Measurements from ENCODE around the gene KRT80. TPM values are rescaled to one million over a fixed set of nuclear protein-coding genes. Genes with fewer than 3 reads are reported as not detected.

KRT80 gene
- total and polyA plus RNA-seq, 2 of the 13 experiments (the other 11 are each of a cell fraction or from before 2014, with no cell fraction given): 0.27 to 0.53 TPM

- Histone ChIP-seq H3K9me3 (ENCODE audit: low read length) (no peaks in the 10 kb centered on the region), H3K4me1 (ENCODE audit: insufficient read depth, low read length) (peaks cover 4% of the 10 kb centered on the region; the same call in 1 of the 2 replicates), H3K27me3 (ENCODE audit: control insufficient read depth in 1 of 2, insufficient read depth in 2 of 2, low read length in 2 of 2) (peaks cover 2 to 15% of the 10 kb centered on the region in 2 experiments; a peak in 3 of 5 replicates), H3K4me2 (ENCODE audit: low read depth, low read length) (no peak overlapping the region), H4K20me1 (ENCODE audit: insufficient read depth, low read length) (no peaks in the 10 kb centered on the region), H3K4me3 (replicated peaks in 1 of 3; ENCODE audit: insufficient read depth in 1 of 3, low read depth in 2 of 3, low read length in 3 of 3) (no peak overlapping the region), H3K36me3 (replicated peaks in 1 of 2; ENCODE audit: control insufficient read depth in 1 of 2, insufficient read depth in 2 of 2, low read length in 2 of 2) (no peaks in the 10 kb centered on the region), H3K9ac (ENCODE audit: insufficient read depth, low read depth, low read length) (no peak overlapping the region), H3K79me2 (ENCODE audit: insufficient read depth, low read length) (no peaks in the 10 kb centered on the region), H2AFZ (ENCODE audit: low read length) (no peak overlapping the region), H3K27ac (ENCODE audit: extremely low read length, insufficient read depth, low read length) (no peak overlapping the region)
- FAIRE-seq (no peak), DNase-seq (ENCODE audit: low spot score) (no peak), ATAC-seq (no peak)
- no TSS peak for BruUV-seq (replicated peaks)
- ChIA-PET CTCF (ENCODE audit: low intra/inter-chr PET ratio, low total read pairs) (no interaction called here), POLR2A (no interaction called here)
- intact Hi-C loops (cut with micrococcal nuclease; ENCODE audit: unreplicated experiment): no loop called here
- in situ Hi-C loops (cut with HindIII; ENCODE audit: extremely low pct_ligation_motif_present, low pct_unique_long_range_greater_than_20kb): no loop called here
- no peak for TF ChIP-seq ZBTB1 (CRISPR knock-in tag; IDR thresholded peaks at IDR 0.05; ENCODE audit: borderline replicate concordance)
- 8% methylated on average over 2 of the region's 3 CpGs for WGBS (ENCODE audit: low lambda C conversion rate)
These were observed 2.2 kb downstream of the KRT80 start for GRCh38 chr12:52189376-52190174.

GRCh38 chr12:52188658-52189057 lies 3.2 kb downstream of the KRT80 start:
- Histone ChIP-seq H3K36me3 (replicated peaks in 1 of 2; ENCODE audit: control insufficient read depth in 1 of 2, insufficient read depth in 2 of 2, low read length in 2 of 2) (no peaks in the 10 kb centered on the region), H2AFZ (ENCODE audit: low read length) (no peak overlapping the region), H3K27ac (ENCODE audit: extremely low read length, insufficient read depth, low read length) (no peak overlapping the region)
- TF ChIP-seq ZGPAT (CRISPR knock-in tag; IDR thresholded peaks at IDR 0.05) (no peak), FOXK1 (CRISPR knock-in tag; IDR thresholded peaks at IDR 0.05; ENCODE audit: borderline replicate concordance, low read depth) (no peak), SALL2 (CRISPR knock-in tag; IDR thresholded peaks at IDR 0.05) (no peak), ZNF614 (CRISPR knock-in tag; IDR thresholded peaks at IDR 0.05; ENCODE audit: borderline replicate concordance) (no peak), KDM5A (IDR thresholded peaks at IDR 0.05; ENCODE audit: borderline replicate concordance, low read length) (no peak), PAWR (CRISPR knock-in tag; IDR thresholded peaks at IDR 0.05; ENCODE audit: borderline replicate concordance) (no peak), GLI4 (CRISPR knock-in tag; IDR thresholded peaks at IDR 0.05; ENCODE audit: borderline replicate concordance) (no peak), SP140L (CRISPR knock-in tag; IDR thresholded peaks at IDR 0.05; ENCODE audit: borderline replicate concordance) (no peak), ZNF639 (CRISPR knock-in tag; conservative IDR thresholded peaks at IDR 0.05) (no peak), KDM5B (CRISPR knock-in tag; IDR thresholded peaks at IDR 0.05; ENCODE audit: borderline replicate concordance) (no peak), RXRA (CRISPR knock-in tag; IDR thresholded peaks at IDR 0.05) (no peak), DPF2 (CRISPR knock-in tag; IDR thresholded peaks at IDR 0.05; ENCODE audit: borderline replicate concordance, low read depth) (no peak), BATF2 (CRISPR knock-in tag; IDR thresholded peaks at IDR 0.05) (no peak), PITX1 (CRISPR knock-in tag; IDR thresholded peaks at IDR 0.05) (no peak)

More at GRCh38 chr12:52188658-52189057, 3.2 kb downstream of the KRT80 start:
- Histone ChIP-seq H3K27me3 (ENCODE audit: control insufficient read depth in 1 of 2, insufficient read depth in 2 of 2, low read length in 2 of 2) (peaks cover 2 to 15% of the 10 kb centered on the region in 2 experiments; a peak in 3 of 5 replicates), H3K4me2 (ENCODE audit: low read depth, low read length) (no peak overlapping the region), H4K20me1 (ENCODE audit: insufficient read depth, low read length) (no peaks in the 10 kb centered on the region), H3K9ac (ENCODE audit: insufficient read depth, low read depth, low read length) (no peak overlapping the region), H3K79me2 (ENCODE audit: insufficient read depth, low read length) (no peaks in the 10 kb centered on the region), H3K4me1 (ENCODE audit: insufficient read depth, low read length) (peaks cover 4% of the 10 kb centered on the region; the same call in 1 of the 2 replicates), H3K4me3 (replicated peaks in 1 of 3; ENCODE audit: insufficient read depth in 1 of 3, low read depth in 2 of 3, low read length in 3 of 3) (no peak overlapping the region), H3K9me3 (ENCODE audit: low read length) (no peaks in the 10 kb centered on the region)
- ChIA-PET POLR2A (no interaction called here), CTCF (ENCODE audit: low intra/inter-chr PET ratio, low total read pairs) (no interaction called here)
- FAIRE-seq (no peak), DNase-seq (ENCODE audit: low spot score) (no peak), ATAC-seq (no peak)
- WGBS (ENCODE audit: low lambda C conversion rate): 58% methylated on average over 7 of the region's 7 CpGs
- intact Hi-C loops (cut with micrococcal nuclease; ENCODE audit: unreplicated experiment) (no loop called here), in situ Hi-C loops (cut with HindIII; ENCODE audit: extremely low pct_ligation_motif_present, low pct_unique_long_range_greater_than_20kb) (no loop called here)
- no TSS peak for BruUV-seq (replicated peaks)
